Esophagus muscularis mucosa (tissue), 4 donors: ENCODE results near the gene CCBE1. TPM values are rescaled to one million over a fixed set of nuclear protein-coding genes. Genes with fewer than 3 reads are reported as not detected.
"Not testable (repeated sequence)": the region's sequence is repeated elsewhere in the genome, so short reads cannot be mapped to it uniquely, and the experiment has no call there.

Experiments used
- DNase-seq: peaks from one replicate; pipeline ENCODE4 v3.0.0-alpha.2; 2017; ENCODE audit errors: extremely low spot score
- H3K27ac ChIP-seq, 4 donors: fragments of 200-600 bp; sonication (generic); replicated peaks in 1 of 4; 1 replicate in 3 of 4; 2 replicates in 1 of 4; pipeline ENCODE4 v1.5.1; 2016 to 2019; ENCODE audit warnings: mild to moderate bottlenecking in 1 of 4
- H3K27me3 ChIP-seq, 4 donors: fragments of 200-600 bp; sonication (generic); one replicate each; pipeline versions ENCODE4 v1.5.1 to v1.6.0; 2016 to 2019
- H3K36me3 ChIP-seq, 4 donors: fragments of 200-600 bp; sonication (generic); one replicate each; pipeline ENCODE4 v1.5.1; 2016 to 2019
- H3K4me1 ChIP-seq, 4 donors: fragments of 200-600 bp; sonication (generic); one replicate each; pipeline ENCODE4 v1.5.1; 2016 to 2019
- H3K4me3 ChIP-seq, 4 donors: fragments of 200-600 bp; sonication (generic); 1 replicate in 2 of 4; 2 replicates in 2 of 4; pipeline ENCODE4 v1.5.1; 2016 to 2019; ENCODE audit warnings: mild to moderate bottlenecking in 4 of 4, moderate library complexity in 1 of 4
- H3K9me3 ChIP-seq, 4 donors: fragments of 200-600 bp; sonication (generic); 1 replicate in 3 of 4; 2 replicates in 1 of 4; pipeline ENCODE4 v1.5.1; 2016 to 2019
- CTCF ChIP-seq, 3 experiments: fragments of 200-600 bp in 2 of 3; fragments of 450-650 bp in 1 of 3; sonication (generic) in 2 of 3; IDR thresholded peaks; one replicate each; pipeline ENCODE4 v1.5.1; 2017 to 2019; ENCODE audit warnings: antibody characterized with exemption in 3 of 3, mild to moderate bottlenecking in 2 of 3, moderate library complexity in 1 of 3
- EP300 ChIP-seq: sonication (generic); formaldehyde crosslinking; IDR thresholded peaks from one replicate; pipeline ENCODE4 v1.6.1; 2017; ENCODE audit warnings: antibody characterized with exemption
- POLR2A ChIP-seq: fragments of 450-650 bp; IDR thresholded peaks from one replicate; pipeline ENCODE4 v1.6.1; 2017; ENCODE audit warnings: antibody characterized with exemption, moderate library complexity, mild to moderate bottlenecking, low read depth
- POLR2AphosphoS5 ChIP-seq, 2 donors: sonication (generic); formaldehyde crosslinking; IDR thresholded peaks; one replicate each; pipeline ENCODE4 v1.6.1; 2017; ENCODE audit warnings: antibody characterized with exemption in 2 of 2
- WGBS: methylation state at CpG from one replicate; pipeline ENCODE4 v1.1.5; 2018; 5-methylcytosine and 5-hydroxymethylcytosine counted together
- intact Hi-C: fragments of 100-400 bp; cut with DNase I; formaldehyde crosslinking; loops from one replicate; pipeline ENCODE4 v1.15.1; 2023
- total RNA-seq, 4 donors: library from RNA; depleted of rRNA; stranded (reverse); fragments of >200 nt; gene quantifications; one replicate each; pipeline versions ENCODE4 v1.1.0 to v1.2.1, GENCODE V29; 2016

CCBE1 gene
- total RNA-seq, 4 donors from 2014 or later, result 1.6 to 11.1 (median 2.7) TPM

GRCh38 chr18:59718108-59718463, 20.9 kb upstream of the CCBE1 start:
- DNase-seq, result no peak
- no peak for TF ChIP-seq POLR2A
- TF ChIP-seq POLR2AphosphoS5 (IDR thresholded peaks at IDR 0.05), result no peak
- TF ChIP-seq EP300, result no peak
- 66% methylated on average over 3 of the region's 3 CpGs for WGBS
- Histone ChIP-seq H3K27me3 (no peaks in the 10 kb centered on the region), H3K4me1 (no peaks in the 10 kb centered on the region), H3K4me3 (no peak overlapping the region), H3K9me3 (no peaks in the 10 kb centered on the region), H3K27ac (no peak overlapping the region), H3K36me3 (no peaks in the 10 kb centered on the region)
- intact Hi-C loops, result no loop called here

DNA sequence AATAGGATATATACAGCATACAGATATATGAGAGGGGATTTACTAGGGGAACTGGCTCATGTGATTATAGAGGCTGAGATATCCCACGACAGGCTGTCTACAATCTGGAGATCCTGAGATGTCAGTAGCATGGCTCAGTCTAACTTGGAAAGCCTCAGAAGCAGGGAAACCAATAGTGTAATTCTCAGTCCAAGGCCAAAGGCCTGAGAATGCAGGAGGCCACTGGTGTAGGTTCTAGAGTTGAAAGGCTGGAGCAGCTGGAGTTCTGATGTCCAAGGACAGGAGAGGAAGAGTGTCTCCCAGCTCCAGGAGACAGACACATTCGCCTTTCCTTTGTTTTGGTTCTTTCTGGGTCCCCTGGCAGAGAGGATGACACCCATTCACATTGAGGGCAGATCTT, 20.1 kb upstream of the CCBE1 start:
- intact Hi-C loops, result no loop called here
- H3K4me1 ChIP-seq, result no peaks in the 10 kb centered on the region
- no peak overlapping the region for H3K27ac ChIP-seq
- TF ChIP-seq POLR2A, result no peak
- no peak for TF ChIP-seq EP300
- no peak for TF ChIP-seq POLR2AphosphoS5 (IDR thresholded peaks at IDR 0.05)
- TF ChIP-seq CTCF (IDR thresholded peaks at IDR 0.05), result no peak
- no peak overlapping the region for H3K4me3 ChIP-seq
- no peaks in the 10 kb centered on the region for H3K36me3 ChIP-seq
- H3K27me3 ChIP-seq, result no peaks in the 10 kb centered on the region
- WGBS, result 71% methylated on average over 2 of the region's 2 CpGs
- no peaks in the 10 kb centered on the region for H3K9me3 ChIP-seq
- no peak for DNase-seq

DNA sequence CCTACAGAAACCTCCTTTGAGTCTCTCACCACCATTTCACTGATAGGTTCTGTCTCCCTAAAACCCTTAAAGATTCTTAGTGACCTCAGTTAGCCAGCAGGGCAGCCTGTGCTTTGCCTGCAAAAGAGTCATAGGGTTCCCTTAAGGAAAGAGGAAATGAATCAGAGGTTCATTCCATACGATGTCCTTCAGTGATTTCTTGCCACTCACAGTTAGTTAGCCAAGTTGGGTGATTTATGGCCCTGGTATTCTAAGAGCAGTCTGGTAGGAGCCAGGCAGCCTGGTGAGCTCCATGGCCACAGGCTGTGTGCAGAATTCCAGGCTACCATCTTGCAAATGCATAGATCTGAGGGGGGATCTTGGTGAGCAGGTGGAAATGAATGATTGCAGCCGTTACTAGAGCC, 18.7 kb upstream of the CCBE1 start:
- Histone ChIP-seq H3K4me1 (no peaks in the 10 kb centered on the region), H3K27ac (no peak overlapping the region), H3K36me3 (no peaks in the 10 kb centered on the region), H3K27me3 (no peaks in the 10 kb centered on the region), H3K4me3 (no peak overlapping the region), H3K9me3 (no peaks in the 10 kb centered on the region)
- TF ChIP-seq POLR2AphosphoS5 (IDR thresholded peaks at IDR 0.05) (no peak), EP300 (no peak), POLR2A (no peak)
- intact Hi-C loops, result no loop called here
- WGBS, result 58% methylated on average over 2 of the region's 2 CpGs
- no peak for DNase-seq

GRCh38 chr18:59715445-59715844, 18.2 kb upstream of the CCBE1 start:
- Histone ChIP-seq H3K27me3 (no peaks in the 10 kb centered on the region), H3K9me3 (no peaks in the 10 kb centered on the region), H3K4me1 (no peaks in the 10 kb centered on the region), H3K27ac (no peak overlapping the region), H3K4me3 (no peak overlapping the region), H3K36me3 (no peaks in the 10 kb centered on the region)
- intact Hi-C loops, result no loop called here
- no peak for TF ChIP-seq POLR2AphosphoS5 (IDR thresholded peaks at IDR 0.05)
- no peak for TF ChIP-seq CTCF (IDR thresholded peaks at IDR 0.05)
- no peak for TF ChIP-seq EP300
- 91% methylated on average over 7 of the region's 7 CpGs for WGBS
- no peak for DNase-seq

DNA sequence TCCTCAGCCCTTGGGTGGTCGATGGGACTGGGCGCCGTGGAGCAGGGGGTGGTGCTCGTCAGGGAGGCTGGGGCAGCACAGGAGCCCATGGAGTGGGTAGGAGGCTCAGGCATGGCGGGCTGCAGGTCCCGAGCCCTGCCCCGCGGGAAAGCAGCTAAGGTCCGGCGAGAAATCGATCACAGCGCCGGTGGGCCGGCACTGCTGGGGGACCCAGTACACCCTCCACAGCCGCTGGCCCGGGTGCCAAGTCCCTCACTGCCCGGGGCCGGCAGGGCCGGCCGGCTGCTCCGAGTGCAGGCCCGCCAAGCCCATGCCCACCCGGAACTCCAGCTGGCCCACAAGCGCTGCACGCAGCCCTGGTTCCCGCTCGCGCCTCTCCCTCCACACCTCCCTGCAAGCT, 16.9 kb upstream of the CCBE1 start:
- H3K27ac ChIP-seq, H3K4me1 ChIP-seq, intact Hi-C loops, H3K36me3 ChIP-seq, H3K9me3 ChIP-seq, H3K27me3 ChIP-seq, DNase-seq, H3K4me3 ChIP-seq: not testable (repeated sequence)
- WGBS, result 90% methylated on average over 2 of the region's 28 CpGs

GRCh38 chr18:59712311-59712710, 15.1 kb upstream of the CCBE1 start:
- Histone ChIP-seq H3K27me3 (no peaks in the 10 kb centered on the region), H3K27ac (no peak overlapping the region), H3K9me3 (no peaks in the 10 kb centered on the region), H3K36me3 (no peaks in the 10 kb centered on the region), H3K4me3 (no peak overlapping the region), H3K4me1 (no peaks in the 10 kb centered on the region)
- TF ChIP-seq EP300 (no peak), POLR2AphosphoS5 (IDR thresholded peaks at IDR 0.05) (no peak), CTCF (IDR thresholded peaks at IDR 0.05) (no peak), POLR2A (no peak)
- 90% methylated on average over 6 of the region's 6 CpGs for WGBS
- intact Hi-C loops, result no loop called here
- DNase-seq, result no peak
